Activated T-cell treated with anti-CD3 and anti-CD28 coated beads for 1 hour (primary cell): ENCODE results near the gene DOCK9.
"Not testable (repeated sequence)": the region's sequence is repeated elsewhere in the genome, so short reads cannot be mapped to it uniquely, and the experiment has no call there.

Source experiments
- DNase-seq: peaks from one replicate; pipeline ENCODE4 v3.0.0-alpha.2; 2020; ENCODE audit warnings: low read depth

Gene DOCK9

DNA sequence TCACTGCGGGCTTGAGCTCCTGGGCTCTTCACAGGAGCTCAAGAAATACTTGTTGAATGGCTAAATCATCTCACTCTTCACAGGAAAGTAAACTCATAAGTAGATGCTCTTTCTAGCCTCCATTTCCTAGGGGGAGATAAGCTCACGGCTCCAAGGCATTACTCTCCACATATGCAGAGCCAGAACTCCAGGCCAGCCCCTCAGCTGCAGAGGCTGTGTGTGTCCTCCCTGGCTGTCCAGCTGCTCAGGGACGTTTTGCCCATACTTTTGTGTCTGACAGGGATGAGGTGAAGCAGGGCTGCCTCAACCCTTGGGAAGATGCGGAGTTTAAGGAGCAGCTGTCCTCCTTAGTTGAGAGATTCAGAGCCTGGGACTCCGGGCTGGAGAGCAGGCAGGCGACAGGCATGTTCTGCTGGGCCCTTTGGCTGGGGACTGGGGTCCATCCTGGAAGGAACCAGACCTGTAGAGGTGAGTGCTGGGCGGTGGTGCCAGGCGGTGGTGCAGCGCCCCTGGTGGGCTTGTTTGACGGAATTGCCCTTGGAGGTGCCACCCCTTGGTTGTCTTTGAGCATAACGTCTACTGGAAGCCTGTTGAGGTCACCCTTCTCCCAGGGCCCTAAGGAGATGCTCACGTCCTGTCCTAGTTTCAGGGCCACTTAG is 204.9 kb downstream of the DOCK9 start:
- no peak for DNase-seq

DNA sequence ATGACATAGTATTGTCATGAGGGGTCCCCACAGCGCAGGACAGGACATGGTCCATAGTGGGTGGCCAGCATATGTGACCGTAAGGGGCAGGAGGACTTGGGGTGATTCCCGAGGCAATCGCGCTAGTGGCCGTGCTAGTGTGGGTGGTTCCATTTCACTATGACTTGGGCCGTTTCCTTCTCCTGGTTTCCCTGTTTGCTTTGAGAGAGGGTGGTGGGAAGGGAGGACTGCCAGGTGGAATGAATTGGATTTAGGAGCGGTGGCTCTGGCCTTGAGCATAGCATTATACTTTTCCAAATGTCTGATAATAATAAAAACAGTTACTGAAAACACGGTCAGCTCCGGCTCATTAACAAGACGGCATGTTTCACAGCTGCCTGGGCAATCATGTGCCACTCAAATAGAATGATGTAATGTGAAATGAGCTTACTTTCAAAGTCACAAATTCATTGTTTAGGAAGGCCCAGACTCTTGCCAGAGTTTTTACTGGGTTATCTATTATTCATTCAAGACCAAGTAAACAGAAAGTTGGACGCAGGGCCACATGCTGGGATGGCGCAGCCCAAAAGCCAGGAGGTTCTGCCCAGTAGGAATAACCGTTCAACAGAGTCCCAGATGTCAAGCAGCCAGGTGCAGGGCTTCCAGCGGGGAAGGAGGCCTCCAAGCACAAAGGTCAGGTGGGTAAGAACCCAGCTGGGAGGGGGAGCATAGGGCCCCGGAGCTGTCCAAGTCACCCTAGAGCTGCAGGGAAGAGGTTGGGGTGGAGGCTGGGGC is 205.8 kb downstream of the DOCK9 start:
- no peak for DNase-seq

DNA sequence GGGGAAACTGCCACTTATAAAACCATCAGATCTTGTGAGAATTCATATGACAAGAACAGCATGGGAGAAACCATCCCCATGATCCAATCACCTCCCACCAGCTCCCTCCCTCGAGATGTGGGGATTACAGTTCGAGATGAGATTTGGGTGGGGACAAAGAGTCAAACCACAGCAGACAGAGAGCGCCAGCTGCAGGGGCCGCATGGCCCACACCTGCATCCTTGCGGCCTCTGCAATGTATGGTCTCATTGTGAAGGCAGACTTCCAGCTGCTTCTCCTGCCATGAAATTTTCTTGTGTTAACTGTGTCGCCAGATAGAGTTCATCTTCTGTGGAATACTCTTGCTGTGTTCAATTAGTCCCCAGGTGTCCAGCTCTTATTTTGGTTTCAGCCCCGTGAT is 208.1 kb downstream of the DOCK9 start:
- no peak for DNase-seq

DNA sequence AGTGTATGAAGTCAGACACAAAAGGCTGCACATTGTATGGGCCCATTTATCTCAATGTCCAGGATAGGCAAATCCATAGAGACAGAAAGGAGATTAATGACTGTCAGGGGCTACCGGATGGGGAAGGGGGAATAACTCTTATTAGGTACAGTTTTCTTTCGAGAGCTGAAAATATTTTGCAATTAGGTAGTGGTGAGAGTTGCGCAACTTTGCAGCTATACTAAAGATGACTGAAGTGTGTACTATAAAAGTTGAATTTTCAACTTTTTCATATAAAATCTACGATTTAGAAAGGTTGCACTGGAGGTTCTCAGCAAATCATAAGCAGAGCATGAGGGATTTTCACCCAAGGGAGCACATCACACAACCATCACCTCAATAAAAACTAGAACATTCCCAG is 209.3 kb downstream of the DOCK9 start:
- no peak for DNase-seq

DNA sequence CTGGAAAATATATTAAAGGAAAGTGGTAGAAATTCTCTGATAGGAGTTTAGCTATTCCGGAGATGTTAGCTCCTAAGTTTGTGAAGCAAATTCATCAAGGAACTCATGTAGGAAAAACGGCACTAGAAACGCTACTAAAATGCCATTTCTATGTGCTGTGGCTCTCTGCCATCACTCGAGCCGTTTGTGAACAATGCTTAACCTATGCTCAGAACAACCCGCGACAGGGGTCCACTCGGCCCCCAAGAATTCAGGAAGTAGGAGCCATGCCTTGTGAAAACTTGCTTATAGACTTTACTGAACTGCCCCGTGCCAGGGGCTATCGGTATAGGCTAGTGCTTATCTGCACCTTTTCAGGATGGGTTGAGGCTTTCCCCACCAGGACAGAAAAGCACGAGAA is 211.2 kb downstream of the DOCK9 start:
- no peak for DNase-seq

DNA sequence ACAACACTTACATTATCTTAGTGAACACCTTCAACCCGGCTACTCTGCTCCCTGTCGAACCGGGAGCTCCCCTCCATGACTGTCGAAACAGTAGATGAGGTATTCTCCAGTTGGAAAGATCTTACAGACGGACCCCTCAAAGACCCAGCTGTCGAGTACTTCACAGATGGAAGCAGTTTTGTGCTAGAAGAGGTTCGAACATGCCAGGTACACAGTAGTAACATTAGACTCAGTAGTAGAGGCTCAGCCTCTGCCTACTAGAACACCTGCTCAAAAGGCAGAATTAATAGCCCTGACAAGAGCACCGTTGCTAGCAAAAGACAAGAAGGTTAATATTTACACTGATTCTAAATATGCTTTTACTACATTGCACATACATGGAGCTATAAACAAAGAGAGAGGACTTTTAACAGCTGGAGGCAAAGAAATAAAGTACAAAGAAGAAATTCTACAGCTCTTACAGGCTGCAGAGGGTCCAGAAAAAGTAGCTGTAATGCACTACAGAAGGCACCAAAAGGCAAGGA is 211.8 kb downstream of the DOCK9 start:
- DNase-seq = no peak

DNA sequence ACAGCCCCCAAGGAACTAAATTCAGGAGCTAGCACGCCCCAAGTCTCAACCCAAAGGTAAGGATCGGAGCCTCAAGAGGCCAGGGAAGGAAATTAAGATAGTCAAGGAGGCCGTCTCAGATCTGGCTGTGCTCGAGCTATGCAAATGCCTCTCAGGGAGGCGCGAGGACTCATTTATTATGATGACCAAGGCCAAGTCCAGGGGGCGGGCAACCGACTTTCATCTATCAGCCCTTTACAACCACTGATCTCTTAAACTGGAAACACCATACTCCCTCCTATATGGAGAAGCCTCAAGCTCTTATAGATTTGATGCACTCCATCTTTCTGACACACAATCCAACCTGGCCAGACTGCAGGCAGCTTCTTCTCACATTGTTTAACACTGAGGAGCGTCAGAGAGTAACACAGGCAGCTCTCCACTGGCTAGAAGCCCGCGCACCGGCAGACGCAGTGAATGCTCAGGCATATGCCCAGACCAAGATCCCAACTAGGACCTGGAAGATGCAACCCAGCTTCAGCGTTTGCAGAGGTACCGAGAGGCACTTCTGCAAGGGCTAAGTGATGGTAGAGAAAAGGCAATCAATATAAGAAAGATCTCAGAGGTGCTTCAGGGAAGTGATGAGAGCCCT is 215.8 kb downstream of the DOCK9 start:
- DNase-seq = no peak

DNA sequence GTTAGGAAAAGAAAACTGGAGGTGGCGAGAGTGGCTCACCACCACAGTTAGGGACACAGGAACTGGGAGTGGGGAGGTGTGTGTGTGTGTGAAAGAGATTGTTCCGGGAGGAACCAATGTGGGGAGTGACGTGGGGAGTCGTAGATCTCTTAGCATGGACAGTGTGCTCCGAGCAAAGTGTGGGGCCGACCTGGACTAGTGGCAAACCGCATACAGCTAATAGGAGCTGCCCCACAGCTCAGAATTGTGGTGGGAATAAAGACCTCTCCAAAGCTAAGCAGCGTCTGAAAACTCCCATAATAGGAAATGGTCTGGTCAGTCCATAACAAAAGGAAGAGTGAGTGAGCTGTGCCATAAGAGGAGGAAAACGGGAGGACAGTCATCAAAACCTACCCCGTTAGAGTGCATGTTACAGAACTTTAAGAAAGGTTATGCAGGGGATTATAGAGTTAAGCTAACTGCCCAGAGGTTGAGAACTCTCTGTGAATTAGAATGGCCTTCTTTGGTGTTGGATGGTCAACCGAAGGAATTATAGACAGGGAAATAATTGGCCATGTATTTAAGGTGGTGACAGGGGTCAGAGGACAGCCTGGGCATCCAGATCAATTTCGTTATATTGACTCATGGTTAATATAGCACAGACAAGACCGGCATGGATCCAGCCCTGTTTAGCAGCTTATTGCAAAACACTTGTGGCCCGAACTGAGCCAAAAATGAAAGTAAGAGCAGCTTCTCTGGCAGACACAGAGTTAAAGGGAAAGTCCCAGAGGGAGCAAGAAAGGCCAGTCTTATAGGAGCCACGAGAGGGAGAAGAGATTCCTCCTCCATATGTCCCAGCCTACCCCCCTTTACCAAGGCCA is 216.5 kb downstream of the DOCK9 start:
- DNase-seq = no peak

DNA sequence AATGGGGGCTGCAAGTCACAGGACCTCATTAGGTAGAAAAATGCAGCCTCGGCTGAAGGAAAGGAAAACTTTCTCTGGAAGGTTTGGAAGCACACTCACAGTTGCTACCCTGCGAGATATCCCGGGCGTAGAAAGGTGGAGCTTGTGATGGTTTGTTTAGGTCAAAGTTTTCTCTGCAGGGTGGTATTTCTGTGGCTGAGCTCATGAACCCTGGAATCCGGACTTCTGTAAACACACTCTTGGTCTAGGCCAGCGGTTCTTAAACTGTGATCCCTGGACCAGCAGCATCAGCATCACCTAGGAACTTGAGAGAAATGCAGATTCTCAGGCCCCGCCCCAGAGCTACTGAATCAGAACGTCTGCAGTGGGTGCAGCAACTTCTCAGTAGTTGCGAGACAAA is 222.1 kb downstream of the DOCK9 start:
- no peak for DNase-seq

DNA sequence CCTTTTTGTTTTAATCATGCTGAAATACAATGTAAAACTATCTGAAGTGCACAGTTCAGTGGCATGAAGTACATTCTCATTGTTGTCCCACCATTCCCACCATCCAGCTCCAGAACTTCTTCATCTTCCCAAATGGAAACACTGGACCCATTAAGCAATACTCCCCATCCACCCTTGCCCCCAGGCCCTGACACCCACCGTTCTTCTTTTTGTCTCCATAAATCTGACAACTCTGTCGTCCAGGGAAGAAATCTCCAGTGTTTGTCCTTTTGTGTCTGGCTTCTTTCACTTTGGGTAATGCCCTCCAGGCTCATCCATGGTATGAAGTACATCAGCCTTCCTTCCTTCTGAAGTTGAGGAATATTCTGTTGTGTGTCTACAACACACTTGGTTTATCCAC is 222.7 kb downstream of the DOCK9 start:
- no peak for DNase-seq

DNA sequence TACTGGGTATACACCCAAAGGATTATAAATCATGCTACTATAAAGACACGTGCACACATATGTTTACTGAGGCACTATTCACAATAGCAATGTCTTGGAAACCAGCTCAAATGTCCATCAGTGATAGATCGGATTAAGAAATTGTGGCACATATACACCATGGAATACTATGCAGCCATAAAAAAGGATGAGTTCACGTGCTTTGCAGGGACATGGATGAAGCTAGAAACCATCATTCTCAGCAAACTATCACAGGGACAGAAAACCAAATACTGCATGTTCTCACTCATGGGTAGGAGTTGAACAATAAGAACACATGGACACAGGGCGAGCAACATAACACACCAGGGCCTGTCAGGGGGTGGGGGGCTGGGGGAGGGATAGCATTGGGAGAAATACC is 223.4 kb downstream of the DOCK9 start:
- DNase-seq = not testable (repeated sequence)

DNA sequence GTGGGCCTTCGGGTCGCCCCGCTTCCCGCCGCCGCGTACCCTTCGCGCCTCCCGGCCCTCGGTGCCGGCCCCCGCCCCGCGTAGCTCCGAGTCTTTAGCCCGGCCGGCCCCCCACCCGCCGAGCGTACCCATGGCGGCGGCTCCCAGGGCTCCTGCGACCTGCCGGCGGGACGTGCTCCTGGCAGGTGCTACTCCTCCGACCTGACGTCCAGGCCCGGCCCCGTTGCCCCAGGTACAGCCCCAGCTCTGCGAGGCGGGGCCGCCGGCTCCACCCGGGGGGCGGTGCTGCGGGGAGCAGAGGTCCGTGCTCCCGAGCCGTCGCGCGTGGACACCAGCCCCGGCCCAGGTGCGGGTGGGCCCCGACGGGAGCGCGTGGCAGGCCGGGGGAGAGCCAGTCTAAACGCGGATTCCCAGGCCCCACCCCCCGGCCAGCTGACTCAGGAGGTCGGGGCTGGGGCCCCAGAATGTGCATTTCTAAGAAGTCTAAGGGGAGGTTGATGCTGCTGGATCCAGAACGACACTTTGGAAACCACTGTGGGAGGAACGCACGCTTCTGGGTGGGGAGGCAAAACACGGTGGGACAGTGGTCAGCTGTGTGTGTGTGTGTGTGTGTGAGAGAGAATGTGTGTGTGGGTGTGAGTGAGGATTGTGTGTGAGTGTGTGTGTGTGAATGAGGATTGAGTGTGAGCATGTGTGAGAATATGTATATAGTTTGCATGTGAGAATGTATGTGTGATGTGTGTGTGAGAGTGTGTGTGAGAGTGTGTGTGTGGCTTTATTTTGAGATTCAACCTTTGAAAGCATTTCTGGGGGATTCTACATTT is 225.2 kb downstream of the DOCK9 start, which contains the start of gene SLC15A1:
SLC15A1 (minus strand) TSS at position 206 of the 824 bp plus-strand sequence; CDS start at position 132, 74 bp downstream.
- no peak for DNase-seq

DNA sequence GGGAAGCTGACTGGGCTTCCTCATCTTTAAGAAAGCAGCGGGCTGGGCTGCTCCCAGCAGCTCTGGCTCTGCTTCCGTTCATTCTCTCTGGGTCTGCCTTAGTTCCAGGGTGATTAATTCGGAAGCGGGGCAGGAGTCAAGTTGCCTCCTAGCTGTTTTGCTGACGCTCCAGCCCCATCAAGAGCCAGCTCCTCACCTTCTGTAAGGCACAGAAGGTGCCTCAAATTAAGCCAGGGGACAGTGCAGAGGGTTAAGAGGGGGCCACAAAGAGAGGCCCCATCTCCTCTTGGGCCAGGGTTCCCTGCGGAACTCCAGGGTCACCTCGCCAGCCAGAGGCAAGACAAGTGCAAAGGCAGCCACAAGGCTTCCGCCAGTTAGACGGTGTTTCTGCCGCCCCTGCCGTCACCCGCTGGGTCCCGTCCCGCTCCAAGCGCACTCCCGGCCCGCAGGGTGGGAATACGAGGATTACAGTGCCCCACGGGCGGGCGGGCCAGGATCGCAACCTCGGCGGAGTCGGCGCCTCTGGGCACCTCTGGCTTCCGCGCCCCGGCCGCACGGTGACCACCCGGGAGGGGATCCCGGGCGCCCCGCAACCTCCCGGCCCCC is 225.9 kb downstream of the DOCK9 start:
- no peak for DNase-seq

DNA sequence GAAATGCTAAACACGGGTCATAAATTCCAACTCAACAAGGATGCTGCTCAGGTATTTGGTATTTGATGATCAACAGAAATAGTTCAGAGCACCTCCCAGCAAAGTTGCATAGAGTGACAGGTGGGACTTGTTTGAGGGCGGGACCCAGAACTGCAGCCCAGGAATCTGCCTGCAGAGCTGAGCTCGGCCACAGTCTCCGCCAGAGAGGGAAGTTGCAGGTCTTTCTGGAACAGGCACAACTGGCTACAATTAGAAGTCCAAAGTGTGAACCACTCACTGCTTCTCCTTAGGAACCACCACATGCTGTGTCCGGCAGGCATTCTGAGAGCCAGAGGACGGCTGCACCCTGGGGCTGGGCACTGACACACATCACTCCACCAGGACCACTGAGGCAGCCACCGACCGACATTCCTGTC is 226.5 kb downstream of the DOCK9 start:
- no peak for DNase-seq

DNA sequence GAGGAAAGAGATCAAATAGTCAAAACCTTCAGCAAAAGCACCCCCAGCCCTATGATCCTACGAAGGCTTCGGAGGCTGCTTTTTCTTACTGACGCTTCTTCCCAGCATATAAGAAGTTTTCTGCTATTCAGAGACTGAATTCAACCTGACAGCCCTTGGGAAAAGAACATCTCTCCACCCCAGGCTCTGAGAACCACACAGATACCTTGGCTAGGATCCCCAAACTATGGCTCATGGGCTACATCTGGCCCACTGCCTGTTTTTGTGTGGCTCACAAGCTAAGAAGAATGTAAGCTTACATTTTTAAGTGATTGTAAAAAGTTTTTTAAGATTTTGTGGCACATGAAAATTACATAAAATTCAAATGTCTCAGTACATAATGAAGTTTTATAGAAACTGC is 228.4 kb downstream of the DOCK9 start:
- no peak for DNase-seq

DNA sequence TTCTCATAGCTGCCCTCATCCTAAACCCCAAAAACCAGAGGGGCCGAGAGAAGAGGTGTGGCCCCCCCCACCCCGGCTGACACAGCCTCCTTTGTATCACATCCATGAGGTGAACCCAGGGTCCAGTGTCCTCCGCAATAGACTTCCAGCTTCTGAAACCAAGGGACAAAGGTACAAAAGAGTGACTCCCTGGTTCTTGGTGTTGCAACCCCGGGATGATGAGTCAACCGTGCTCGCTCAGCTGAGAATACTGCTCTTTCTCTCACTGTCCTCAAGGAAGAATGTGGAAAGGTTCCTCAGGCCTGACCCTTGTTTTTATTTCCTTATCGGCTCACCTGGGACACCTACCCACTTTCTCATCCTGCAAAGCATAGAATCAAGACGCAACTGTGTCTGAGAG is 230.9 kb downstream of the DOCK9 start:
- DNase-seq = no peak
